Sigmoid colon (tissue), 4 donors: ENCODE measurements around the gene SLAMF7.

Experiments used
- POLR2A ChIP-seq, 2 donors: fragments of 450-650 bp; IDR thresholded peaks; one replicate each; pipeline ENCODE4 v1.6.1; 2016; ENCODE audit warnings: antibody characterized with exemption in 2 of 2, mild to moderate bottlenecking in 2 of 2, moderate library complexity in 2 of 2
- POLR2AphosphoS5 ChIP-seq, 4 donors: sonication (generic); formaldehyde crosslinking; IDR thresholded peaks; one replicate each; pipeline ENCODE4 v1.6.1; 2017; ENCODE audit warnings: antibody characterized with exemption in 4 of 4
- TF ChIP-seq, protein P1 (sequence below), 4 experiments: fragments of 450-650 bp in 3 of 4; fragments of 200-600 bp in 1 of 4; IDR thresholded peaks; one replicate each; pipeline ENCODE4 v1.5.1; 2016 to 2019; ENCODE audit warnings: antibody characterized with exemption in 4 of 4, mild to moderate bottlenecking in 3 of 4, moderate library complexity in 2 of 4

GRCh38 chr1:160772331-160772730 is 33.3 kb downstream of the SLAMF7 start:
- TF ChIP-seq POLR2AphosphoS5 (IDR thresholded peaks at IDR 0.05) (no peak), POLR2A (IDR thresholded peaks at IDR 0.05) (no peak)
- TF ChIP-seq, protein P1, sequence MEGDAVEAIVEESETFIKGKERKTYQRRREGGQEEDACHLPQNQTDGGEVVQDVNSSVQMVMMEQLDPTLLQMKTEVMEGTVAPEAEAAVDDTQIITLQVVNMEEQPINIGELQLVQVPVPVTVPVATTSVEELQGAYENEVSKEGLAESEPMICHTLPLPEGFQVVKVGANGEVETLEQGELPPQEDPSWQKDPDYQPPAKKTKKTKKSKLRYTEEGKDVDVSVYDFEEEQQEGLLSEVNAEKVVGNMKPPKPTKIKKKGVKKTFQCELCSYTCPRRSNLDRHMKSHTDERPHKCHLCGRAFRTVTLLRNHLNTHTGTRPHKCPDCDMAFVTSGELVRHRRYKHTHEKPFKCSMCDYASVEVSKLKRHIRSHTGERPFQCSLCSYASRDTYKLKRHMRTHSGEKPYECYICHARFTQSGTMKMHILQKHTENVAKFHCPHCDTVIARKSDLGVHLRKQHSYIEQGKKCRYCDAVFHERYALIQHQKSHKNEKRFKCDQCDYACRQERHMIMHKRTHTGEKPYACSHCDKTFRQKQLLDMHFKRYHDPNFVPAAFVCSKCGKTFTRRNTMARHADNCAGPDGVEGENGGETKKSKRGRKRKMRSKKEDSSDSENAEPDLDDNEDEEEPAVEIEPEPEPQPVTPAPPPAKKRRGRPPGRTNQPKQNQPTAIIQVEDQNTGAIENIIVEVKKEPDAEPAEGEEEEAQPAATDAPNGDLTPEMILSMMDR (IDR thresholded peaks at IDR 0.05) = no peak
